Esophagus squamous epithelium (tissue), 5 donors: Measurements from ENCODE around the gene NAP1L4. TPM values are rescaled to one million over a fixed set of nuclear protein-coding genes. Genes with fewer than 3 reads are reported as not detected.

Experiments used
- DNase-seq: peaks from one replicate; lab custom pipeline; 2025; lab: John Stamatoyannopoulos, UW
- H3K27ac ChIP-seq, 4 donors: fragments of 200-600 bp; sonication (generic); one replicate each; pipeline ENCODE4 v1.5.1; 2016 to 2019; ENCODE audit warnings: mild to moderate bottlenecking in 1 of 4
- H3K27me3 ChIP-seq, 4 donors: fragments of 200-600 bp; sonication (generic); 1 replicate in 3 of 4; 2 replicates in 1 of 4; pipeline versions ENCODE4 v1.5.1 to v1.6.0; 2017 to 2021; ENCODE audit warnings: antibody characterized with exemption in 1 of 4
- H3K36me3 ChIP-seq, 3 donors: fragments of 200-600 bp; sonication (generic); one replicate each; pipeline ENCODE4 v1.5.1; 2016 to 2019
- H3K4me1 ChIP-seq, 3 donors: fragments of 200-600 bp; sonication (generic); one replicate each; pipeline ENCODE4 v1.5.1; 2017 to 2019
- H3K4me3 ChIP-seq, 4 donors: fragments of 200-600 bp; sonication (generic); 1 replicate in 3 of 4; 2 replicates in 1 of 4; pipeline ENCODE4 v1.5.1; 2016 to 2019; ENCODE audit warnings: mild to moderate bottlenecking in 2 of 4, moderate library complexity in 1 of 4
- H3K9me3 ChIP-seq, 3 donors: fragments of 200-600 bp; sonication (generic); one replicate each; pipeline ENCODE4 v1.5.1; 2016 to 2019
- CTCF ChIP-seq, 6 experiments: fragments of 450-650 bp in 4 of 6; fragments of 200-600 bp in 2 of 6; sonication (generic) in 2 of 6; IDR thresholded peaks; one replicate each; pipeline ENCODE4 v1.5.1; 2016 to 2019; ENCODE audit warnings: antibody characterized with exemption in 6 of 6, mild to moderate bottlenecking in 4 of 6, moderate library complexity in 4 of 6
- POLR2A ChIP-seq, 4 donors: fragments of 450-650 bp; IDR thresholded peaks; one replicate each; pipeline ENCODE4 v1.6.1; 2017; ENCODE audit warnings: antibody characterized with exemption in 4 of 4, mild to moderate bottlenecking in 4 of 4, moderate library complexity in 3 of 4
- WGBS, 2 donors: methylation state at CpG; one replicate each; pipeline ENCODE4 v1.1.5; 2018; 5-methylcytosine and 5-hydroxymethylcytosine counted together
- intact Hi-C: fragments of 100-400 bp; cut with DNase I; formaldehyde crosslinking; loops from one replicate; pipeline ENCODE4 v1.15.0; 2022
- total RNA-seq, 4 donors: library from RNA; depleted of rRNA; stranded (reverse); fragments of >200 nt; gene quantifications; one replicate each; pipeline ENCODE4 v1.1.0, GENCODE V29; 2016
- donor health status: DM: yes; HTN: yes; CAD: no.

Gene NAP1L4
- total RNA-seq, 4 donors from 2014 or later = 108 to 140 (median 121) TPM

- no peak for DNase-seq
- Histone ChIP-seq H3K36me3 (peaks cover 13 to 73% (median 23%) of the 10 kb centered on the region in 3 donors), H3K4me1 (peaks cover 19 to 45% (median 30%) of the 10 kb centered on the region in 3 donors), H3K27ac (peak overlapping the region in 3 of 4 donors; percentile 53 to 73 (median 55)), H3K9me3 (no peaks in the 10 kb centered on the region), H3K27me3 (no peaks in the 10 kb centered on the region), H3K4me3 (peak overlapping the region in 1 of 4 donors; percentile 9)
- intact Hi-C loops = loop anchor here (10.0 kb wide), 1 partner anchor 69 kb away; no protein-coding TSS in a partner anchor
- TF ChIP-seq CTCF (IDR thresholded peaks at IDR 0.05) = no peak
- TF ChIP-seq POLR2A (IDR thresholded peaks at IDR 0.05) = no peak
- 100% methylated on average over 1 of the region's 8 CpGs; no CpG with 5 or more reads in 1 of the 2 donors for WGBS, 2 donors
Observed at GRCh38 chr11:2945757-2946287, 46.3 kb downstream of the NAP1L4 start.

- Histone ChIP-seq H3K27me3 (no peaks in the 10 kb centered on the region), H3K4me3 (peak overlapping the region in 3 of 4 donors; percentile 9 to 47 (median 22)), H3K4me1 (peaks cover 26 to 52% (median 33%) of the 10 kb centered on the region in 3 donors), H3K36me3 (peaks cover 12 to 66% (median 23%) of the 10 kb centered on the region in 3 donors), H3K9me3 (no peaks in the 10 kb centered on the region), H3K27ac (peak overlapping the region; percentile 25 to 73 (median 54))
- no peak for TF ChIP-seq POLR2A (IDR thresholded peaks at IDR 0.05)
- peak in 1 of 6 experiments; percentile 10 for TF ChIP-seq CTCF (IDR thresholded peaks at IDR 0.05)
- intact Hi-C loops = loop anchor here (10.0 kb wide), 1 partner anchor 70 kb away; no protein-coding TSS in a partner anchor
- WGBS, 2 donors = 14 to 15% methylated on average over 15 to 16 of the region's 16 CpGs
- DNase-seq = no peak
Observed at GRCh38 chr11:2945031-2945756, 46.9 kb downstream of the NAP1L4 start.

GRCh38 chr11:2944530-2944929 is 47.6 kb downstream of the NAP1L4 start:
- Histone ChIP-seq H3K4me3 (no peak overlapping the region), H3K9me3 (no peaks in the 10 kb centered on the region), H3K27me3 (no peaks in the 10 kb centered on the region), H3K4me1 (peaks cover 27 to 57% (median 36%) of the 10 kb centered on the region in 3 donors), H3K36me3 (peaks cover 6 to 60% (median 18%) of the 10 kb centered on the region in 3 donors), H3K27ac (peak overlapping the region in 1 of 4 donors; percentile 73)
- intact Hi-C loops = loop anchor here (10.0 kb wide), 1 partner anchor 70 kb away; no protein-coding TSS in a partner anchor
- TF ChIP-seq POLR2A (IDR thresholded peaks at IDR 0.05) = no peak
- peak in 1 of 6 experiments; percentile 7 for TF ChIP-seq CTCF (IDR thresholded peaks at IDR 0.05)
- no CpG with 5 or more reads among the region's 24 CpGs for WGBS, 2 donors
- DNase-seq = no peak

- Histone ChIP-seq H3K27ac (peak overlapping the region in 2 of 4 donors; percentile 45 to 73), H3K27me3 (no peaks in the 10 kb centered on the region), H3K4me3 (no peak overlapping the region), H3K36me3 (peaks cover under 1 to 52% (median 10%) of the 10 kb centered on the region in 3 donors), H3K4me1 (peaks cover 27 to 57% (median 36%) of the 10 kb centered on the region in 3 donors), H3K9me3 (peaks cover 0 to 5% (median 0%) of the 10 kb centered on the region in 3 donors)
- no peak for DNase-seq
- 39 to 42% methylated on average over 5 to 11 of the region's 12 CpGs for WGBS, 2 donors
- intact Hi-C loops = loop anchor here (10.0 kb wide), 1 partner anchor 71 kb away; no protein-coding TSS in a partner anchor
- TF ChIP-seq POLR2A (IDR thresholded peaks at IDR 0.05) (no peak), CTCF (IDR thresholded peaks at IDR 0.05) (peak in 2 of 6 experiments; percentile 15 to 37)
Observed at GRCh38 chr11:2943711-2944118, 48.4 kb downstream of the NAP1L4 start.
